H9 (cell line): Measurements from ENCODE around the gene CACNA1H. TPM values are rescaled to one million over a fixed set of nuclear protein-coding genes. Genes with fewer than 3 reads are reported as not detected.

Experiments used
- DNase-seq: peaks from one replicate; pipeline ENCODE4 v3.0.0-alpha.2; 2017
- H2AFZ ChIP-seq: one replicate; pipeline ENCODE4 v1.6.1; 2013; ENCODE audit warnings: mild to moderate bottlenecking, low read length, control low read depth, moderate library complexity
- H2AK5ac ChIP-seq: 2 replicates; pipeline ENCODE4 v1.6.1; 2013; ENCODE audit warnings: low read length, control low read depth, mixed read lengths; ENCODE audit not compliant: insufficient read length
- H2BK120ac ChIP-seq: one replicate; pipeline ENCODE4 v1.6.1; 2013; ENCODE audit warnings: low read depth, mild to moderate bottlenecking, low read length, control low read depth, inconsistent platforms; ENCODE audit not compliant: poor library complexity, severe bottlenecking
- H2BK12ac ChIP-seq: 2 replicates; pipeline ENCODE4 v1.6.1; 2013; ENCODE audit warnings: low read length, control low read depth, mixed read lengths, low read depth; ENCODE audit not compliant: insufficient read length
- H2BK15ac ChIP-seq: 2 replicates; pipeline ENCODE4 v1.6.1; 2013; ENCODE audit warnings: low read depth, low read length, control low read depth
- H2BK20ac ChIP-seq: one replicate; pipeline ENCODE4 v1.6.1; 2013; ENCODE audit warnings: low read depth, mild to moderate bottlenecking, low read length, control low read depth, inconsistent platforms; ENCODE audit not compliant: poor library complexity, severe bottlenecking
- H2BK5ac ChIP-seq: 2 replicates; pipeline ENCODE4 v1.6.1; 2013; ENCODE audit warnings: low read length, control low read depth, mixed read lengths; ENCODE audit not compliant: insufficient read length
- H3K14ac ChIP-seq: 2 replicates; pipeline ENCODE4 v1.6.1; 2013; ENCODE audit warnings: low read length, control low read depth; ENCODE audit not compliant: insufficient read depth
- H3K18ac ChIP-seq: 2 replicates; pipeline ENCODE4 v1.6.1; 2013; ENCODE audit warnings: low read depth, mild to moderate bottlenecking, mixed read lengths, low read length, control low read depth; ENCODE audit not compliant: insufficient read length
- H3K23ac ChIP-seq: 2 replicates; pipeline ENCODE4 v1.6.1; 2013; ENCODE audit warnings: low read length, control low read depth, mixed read lengths, low read depth; ENCODE audit not compliant: insufficient read length
- H3K23me2 ChIP-seq: 2 replicates; pipeline ENCODE4 v1.6.1; 2013; ENCODE audit warnings: low read depth, mild to moderate bottlenecking, mixed read lengths, low read length, control low read depth; ENCODE audit not compliant: insufficient read length, poor library complexity, severe bottlenecking
- H3K27ac ChIP-seq: 2 replicates; pipeline ENCODE4 v1.5.1; 2013; ENCODE audit warnings: low read length, control low read depth, mixed read lengths, low read depth; ENCODE audit not compliant: insufficient read length
- H3K27me3 ChIP-seq: 2 replicates; pipeline ENCODE4 v1.6.1; 2013; ENCODE audit warnings: low read length, control low read depth, inconsistent platforms; ENCODE audit not compliant: insufficient read depth
- H3K4ac ChIP-seq: 2 replicates; pipeline ENCODE4 v1.6.1; 2013; ENCODE audit warnings: low read depth, mild to moderate bottlenecking, control low read depth, inconsistent platforms, low read length, moderate library complexity
- H3K4me1 ChIP-seq: 2 replicates; pipeline ENCODE4 v1.6.1; 2013; ENCODE audit warnings: low read length, control low read depth, inconsistent platforms; ENCODE audit not compliant: insufficient read depth
- H3K4me2 ChIP-seq: 2 replicates; pipeline ENCODE4 v1.6.1; 2013; ENCODE audit warnings: low read length, control low read depth, mixed read lengths; ENCODE audit not compliant: insufficient read length, insufficient read depth
- H3K56ac ChIP-seq: 2 replicates; pipeline ENCODE4 v1.6.1; 2013; ENCODE audit warnings: low read depth, mild to moderate bottlenecking, mixed read lengths, low read length, control low read depth; ENCODE audit not compliant: insufficient read length
- H3K79me1 ChIP-seq: 2 replicates; pipeline ENCODE4 v1.6.1; 2013; ENCODE audit warnings: low read depth, mild to moderate bottlenecking, moderate library complexity, low read length, control low read depth, inconsistent platforms; ENCODE audit not compliant: insufficient read depth, poor library complexity, severe bottlenecking
- H3K79me2 ChIP-seq: 2 replicates; pipeline ENCODE4 v1.6.1; 2013; ENCODE audit warnings: low read length, control low read depth, inconsistent platforms; ENCODE audit not compliant: insufficient read depth
- H3K9ac ChIP-seq: 2 replicates; pipeline ENCODE4 v1.6.1; 2013; ENCODE audit warnings: low read length, control low read depth, mixed read lengths; ENCODE audit not compliant: insufficient read length; ENCODE audit errors: extremely low read depth
- H3K9me3 ChIP-seq: one replicate; pipeline ENCODE4 v1.6.1; 2013; ENCODE audit warnings: low read depth, low read length, inconsistent platforms; ENCODE audit not compliant: control insufficient read depth
- H3T11ph ChIP-seq: one replicate; pipeline ENCODE4 v1.6.1; 2013; ENCODE audit warnings: mild to moderate bottlenecking, low read length, control low read depth, inconsistent platforms
- H4K20me1 ChIP-seq: one replicate; pipeline ENCODE4 v1.6.1; 2013; ENCODE audit not compliant: control insufficient read depth, insufficient read length, insufficient read depth
- H4K5ac ChIP-seq: 2 replicates; pipeline ENCODE4 v1.6.1; 2013; ENCODE audit warnings: low read depth, mild to moderate bottlenecking, mixed read lengths, low read length, control low read depth; ENCODE audit not compliant: insufficient read length
- H4K8ac ChIP-seq: replicated peaks from 2 replicates; pipeline ENCODE4 v1.6.1; 2013; ENCODE audit warnings: low read length, control low read depth, mixed read lengths, low read depth; ENCODE audit not compliant: insufficient read length
- H4K91ac ChIP-seq: 2 replicates; pipeline ENCODE4 v1.6.1; 2013; ENCODE audit warnings: low read depth, mild to moderate bottlenecking, moderate library complexity, mixed read lengths, low read length, control low read depth; ENCODE audit not compliant: insufficient read length
- H3K27ac Mint-ChIP-seq, 3 experiments: 2 replicates in 2 of 3; 3 replicates in 1 of 3; pipeline ENCODE4 v1.8.0; 2020 to 2021; ENCODE audit warnings: mixed read lengths in 3 of 3, mild to moderate bottlenecking in 1 of 3, moderate library complexity in 1 of 3
- H3K27me3 Mint-ChIP-seq: 2 replicates; pipeline ENCODE4 v1.8.0; 2021; ENCODE audit warnings: low read depth, mild to moderate bottlenecking, moderate library complexity, mixed read lengths
- H3K36me3 Mint-ChIP-seq, 3 experiments: 2 replicates in 2 of 3; 3 replicates in 1 of 3; pipeline ENCODE4 v1.8.0; 2020 to 2021; ENCODE audit warnings: low read depth in 3 of 3, mixed read lengths in 3 of 3; ENCODE audit not compliant: insufficient read depth in 1 of 3
- H3K4me1 Mint-ChIP-seq, 2 experiments: 2 replicates each; pipeline ENCODE4 v1.8.0; 2020; ENCODE audit warnings: mixed read lengths in 2 of 2
- H3K4me3 Mint-ChIP-seq, 2 experiments: 2 replicates in 1 of 2; 3 replicates in 1 of 2; pipeline ENCODE4 v1.8.0; 2020 to 2021; ENCODE audit warnings: mild to moderate bottlenecking in 2 of 2, mixed read lengths in 2 of 2, moderate library complexity in 1 of 2
- H3K9me3 Mint-ChIP-seq, 2 experiments: 2 replicates in 1 of 2; 3 replicates in 1 of 2; pipeline ENCODE4 v1.8.0; 2020; ENCODE audit warnings: mild to moderate bottlenecking in 2 of 2, mixed read lengths in 2 of 2, moderate library complexity in 1 of 2
- WGBS: extraction: QIAGEN DNeasy Blood & Tissue Kit; methylation state at CpG from one replicate; pipeline ENCODE4 v1.1.7; 2013; ENCODE audit warnings: missing lambda C conversion rate, low lambda C conversion rate, mixed read lengths; ENCODE audit not compliant: insufficient read length; ENCODE audit errors: extremely low coverage; 5-methylcytosine and 5-hydroxymethylcytosine counted together
- total RNA-seq: library from RNA; stranded (reverse); gene quantifications from 2 replicates; pipeline ENCODE4 v1.2.1, GENCODE V29; 2021
- TF ChIP-seq, protein P1 (sequence below): fragments of 200-600 bp; sonication (generic); conservative IDR thresholded peaks from 3 replicates; pipeline ENCODE4 v1.8.0; 2021; ENCODE audit warnings: antibody characterized with exemption, mild to moderate bottlenecking

CACNA1H gene
- total RNA-seq, 1 experiment from 2014 or later, result 43.3 TPM

DNA sequence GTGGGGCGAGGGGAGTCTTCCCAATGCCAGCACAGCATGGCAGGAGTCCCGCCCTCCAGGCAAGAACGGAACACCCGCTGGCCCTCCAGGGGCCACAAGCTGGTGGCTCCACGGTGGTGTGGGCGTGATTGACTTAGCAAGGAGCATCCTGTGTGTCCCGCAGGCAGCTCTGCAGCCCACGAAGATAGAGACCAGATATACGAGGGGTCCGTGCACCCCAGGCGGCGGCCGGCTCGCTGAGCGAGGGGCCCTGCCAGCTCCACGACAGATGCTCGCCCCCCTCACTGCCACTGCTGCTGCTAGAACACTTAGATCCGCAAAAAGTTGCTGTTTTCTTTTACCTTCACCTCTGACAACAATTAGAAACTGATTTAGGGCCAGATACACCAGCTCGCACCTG lies 10.0 kb upstream of the CACNA1H start:
- Mint-ChIP-seq H3K27me3 (peaks cover 29% of the 10 kb centered on the region), H3K9me3 (peaks cover 8 to 14% of the 10 kb centered on the region in 2 experiments), H3K4me1 (peaks cover 2 to 16% of the 10 kb centered on the region in 2 experiments; a peak in 3 of 4 replicates), H3K36me3 (peaks cover 4 to 12% (median 5%) of the 10 kb centered on the region in 3 experiments; a peak in 5 of 7 replicates), H3K4me3 (no peak overlapping the region; a peak in 1 of 5 replicates), H3K27ac (no peak overlapping the region)
- H2BK15ac ChIP-seq, result no peak overlapping the region; the same call in 1 of the 2 replicates
- no CpG with 5 or more reads among the region's 19 CpGs for WGBS
- no peak overlapping the region for H2BK20ac ChIP-seq
- H3K4me1 ChIP-seq, result no peaks in the 10 kb centered on the region
- H3K79me1 ChIP-seq, result no peaks in the 10 kb centered on the region
- H3K18ac ChIP-seq, result no peak overlapping the region
- no peak overlapping the region for H4K5ac ChIP-seq
- H2BK12ac ChIP-seq, result no peak overlapping the region
- H2AK5ac ChIP-seq, result no peak overlapping the region
- H3K9me3 ChIP-seq, result no peaks in the 10 kb centered on the region
- H3K9ac ChIP-seq, result no peak overlapping the region
- no peak overlapping the region for H3K56ac ChIP-seq
- no peaks in the 10 kb centered on the region for H3K23me2 ChIP-seq
- H3K23ac ChIP-seq, result no peak overlapping the region
- no peak overlapping the region for H3K4ac ChIP-seq
- no peak overlapping the region for H3K14ac ChIP-seq
- TF ChIP-seq, protein P1, sequence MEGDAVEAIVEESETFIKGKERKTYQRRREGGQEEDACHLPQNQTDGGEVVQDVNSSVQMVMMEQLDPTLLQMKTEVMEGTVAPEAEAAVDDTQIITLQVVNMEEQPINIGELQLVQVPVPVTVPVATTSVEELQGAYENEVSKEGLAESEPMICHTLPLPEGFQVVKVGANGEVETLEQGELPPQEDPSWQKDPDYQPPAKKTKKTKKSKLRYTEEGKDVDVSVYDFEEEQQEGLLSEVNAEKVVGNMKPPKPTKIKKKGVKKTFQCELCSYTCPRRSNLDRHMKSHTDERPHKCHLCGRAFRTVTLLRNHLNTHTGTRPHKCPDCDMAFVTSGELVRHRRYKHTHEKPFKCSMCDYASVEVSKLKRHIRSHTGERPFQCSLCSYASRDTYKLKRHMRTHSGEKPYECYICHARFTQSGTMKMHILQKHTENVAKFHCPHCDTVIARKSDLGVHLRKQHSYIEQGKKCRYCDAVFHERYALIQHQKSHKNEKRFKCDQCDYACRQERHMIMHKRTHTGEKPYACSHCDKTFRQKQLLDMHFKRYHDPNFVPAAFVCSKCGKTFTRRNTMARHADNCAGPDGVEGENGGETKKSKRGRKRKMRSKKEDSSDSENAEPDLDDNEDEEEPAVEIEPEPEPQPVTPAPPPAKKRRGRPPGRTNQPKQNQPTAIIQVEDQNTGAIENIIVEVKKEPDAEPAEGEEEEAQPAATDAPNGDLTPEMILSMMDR, result no peak
- no peak for DNase-seq
- no peak overlapping the region for H3K4me2 ChIP-seq
- H2BK5ac ChIP-seq, result no peak overlapping the region
- no peak overlapping the region for H2AFZ ChIP-seq
- H3K27ac ChIP-seq, result no peak overlapping the region
- no peaks in the 10 kb centered on the region for H3K27me3 ChIP-seq
- no peak overlapping the region for H2BK120ac ChIP-seq
- no peak overlapping the region for H4K91ac ChIP-seq
- H3T11ph ChIP-seq, result no peak overlapping the region
- H4K20me1 ChIP-seq, result no peaks in the 10 kb centered on the region
- no peaks in the 10 kb centered on the region for H3K79me2 ChIP-seq
- H4K8ac ChIP-seq, result no peak overlapping the region
